IMR-90 (cell line): ENCODE results near the gene PGPEP1. TPM values are rescaled to one million over a fixed set of nuclear protein-coding genes. Genes with fewer than 3 reads are reported as not detected.

Experiments
- ATAC-seq: fragments of 200-7000 bp; cut with Tn5 transposase; 2 replicates; pipeline ENCODE4 v1.9.1; 2020; ENCODE audit warnings: low read depth, mild to moderate bottlenecking, moderate library complexity
- BruUV-seq: library from RNA; stranded (reverse); fragments of 400-500 nt; replicated peaks from 2 replicates; lab custom pipeline; 2021; lab: Mats Ljungman, UMichigan
- CTCF ChIA-PET: fragments of 300-600 bp; formaldehyde crosslinking; extraction: SDS; loops from one replicate; lab custom pipeline; 2021; ENCODE audit warnings: antibody characterized with exemption; lab: Yijun Ruan, JAX
- POLR2A ChIA-PET: fragments of 300-600 bp; sonication (Branson Sonifier 250); formaldehyde crosslinking; loops from one replicate; lab custom pipeline; 2022; ENCODE audit warnings: antibody characterized with exemption; ENCODE audit not compliant: unreplicated experiment; lab: Charles Lee
- DNase-seq: peaks from one replicate; pipeline ENCODE4 v3.0.0; 2013
- H2AFZ ChIP-seq: replicated peaks from 2 replicates; pipeline ENCODE3; 2013; ENCODE audit warnings: low read length, mild to moderate bottlenecking; ENCODE audit not compliant: poor library complexity
- H2AK5ac ChIP-seq: 2 replicates; pipeline ENCODE4 v1.6.1; 2013; ENCODE audit warnings: low read depth, low read length, inconsistent platforms
- H2AK9ac ChIP-seq: replicated peaks from 2 replicates; pipeline ENCODE3; 2013; ENCODE audit warnings: mild to moderate bottlenecking, low read depth, low read length, moderate library complexity; ENCODE audit not compliant: poor library complexity
- H2BK120ac ChIP-seq: 2 replicates; pipeline ENCODE4 v1.6.1; 2013; ENCODE audit warnings: low read depth, low read length, inconsistent platforms
- H2BK15ac ChIP-seq: 3 replicates; pipeline ENCODE4 v1.6.1; 2013; ENCODE audit warnings: low read depth, low read length, inconsistent platforms
- H2BK20ac ChIP-seq: 2 replicates; pipeline ENCODE4 v1.6.1; 2013; ENCODE audit warnings: low read depth, mild to moderate bottlenecking, inconsistent platforms, low read length, moderate library complexity
- H2BK5ac ChIP-seq: 2 replicates; pipeline ENCODE4 v1.6.1; 2013; ENCODE audit warnings: mild to moderate bottlenecking, low read depth, low read length, inconsistent platforms; ENCODE audit not compliant: poor library complexity, severe bottlenecking
- H3K14ac ChIP-seq: replicated peaks from 2 replicates; pipeline ENCODE4 v1.6.1; 2013; ENCODE audit warnings: low read depth, low read length, inconsistent platforms
- H3K18ac ChIP-seq: 2 replicates; pipeline ENCODE4 v1.6.1; 2013; ENCODE audit warnings: low read depth, low read length, control low read depth
- H3K23ac ChIP-seq: 2 replicates; pipeline ENCODE4 v1.6.1; 2013; ENCODE audit warnings: low read depth, low read length, inconsistent platforms
- H3K27ac ChIP-seq: 2 replicates; pipeline ENCODE4 v1.5.1; 2013; ENCODE audit warnings: mild to moderate bottlenecking, control low read depth, low read length; ENCODE audit not compliant: insufficient read depth
- H3K27me3 ChIP-seq: 2 replicates; pipeline ENCODE4 v1.6.1; 2013; ENCODE audit warnings: low read length; ENCODE audit not compliant: control insufficient read depth, insufficient read depth
- H3K36me3 ChIP-seq: 2 replicates; pipeline ENCODE4 v1.6.1; 2013; ENCODE audit warnings: low read length, mixed read lengths; ENCODE audit not compliant: control insufficient read depth, insufficient read depth
- H3K4ac ChIP-seq: 2 replicates; pipeline ENCODE4 v1.6.1; 2013; ENCODE audit warnings: low read depth, low read length, inconsistent platforms
- H3K4me1 ChIP-seq: 2 replicates; pipeline ENCODE4 v1.6.1; 2013; ENCODE audit warnings: low read length, mixed read lengths; ENCODE audit not compliant: control insufficient read depth, insufficient read depth
- H3K4me2 ChIP-seq: 2 replicates; pipeline ENCODE4 v1.6.1; 2013; ENCODE audit warnings: low read depth, mild to moderate bottlenecking, control low read depth, low read length, moderate library complexity
- H3K4me3 ChIP-seq: 2 replicates; pipeline ENCODE4 v1.5.1; 2013; ENCODE audit warnings: low read depth, mild to moderate bottlenecking, control low read depth, low read length, moderate library complexity; ENCODE audit not compliant: insufficient read depth
- H3K56ac ChIP-seq: 2 replicates; pipeline ENCODE4 v1.6.1; 2013; ENCODE audit warnings: low read length, inconsistent platforms; ENCODE audit not compliant: insufficient read depth; ENCODE audit errors: extremely low read depth
- H3K79me1 ChIP-seq, 2 experiments: 2 replicates each; pipeline ENCODE4 v1.6.1; 2013; ENCODE audit warnings: low read length in 2 of 2, inconsistent platforms in 1 of 2, low read depth in 1 of 2
- H3K9ac ChIP-seq: 2 replicates; pipeline ENCODE4 v1.6.1; 2013; ENCODE audit warnings: low read depth, low read length, control low read depth
- H3K9me1 ChIP-seq: 2 replicates; pipeline ENCODE4 v1.6.1; 2013; ENCODE audit warnings: low read length, inconsistent platforms; ENCODE audit not compliant: insufficient read depth
- H3K9me3 ChIP-seq: 2 replicates; pipeline ENCODE4 v1.6.1; 2013; ENCODE audit warnings: low read length; ENCODE audit not compliant: control insufficient read depth, insufficient read depth
- H4K20me1 ChIP-seq: 2 replicates; pipeline ENCODE4 v1.6.1; 2013; ENCODE audit warnings: low read length, inconsistent platforms; ENCODE audit not compliant: insufficient read depth
- H4K5ac ChIP-seq: 2 replicates; pipeline ENCODE4 v1.6.1; 2013; ENCODE audit warnings: mild to moderate bottlenecking, low read depth, low read length, control low read depth
- H4K8ac ChIP-seq, 2 experiments: 2 replicates each; pipeline ENCODE4 v1.6.1; 2013; ENCODE audit warnings: low read depth in 2 of 2, low read length in 2 of 2, control low read depth in 1 of 2, inconsistent platforms in 1 of 2
- H4K91ac ChIP-seq: 2 replicates; pipeline ENCODE4 v1.6.1; 2013; ENCODE audit warnings: low read depth, low read length, inconsistent platforms; ENCODE audit not compliant: insufficient read depth
- BHLHE40 ChIP-seq: fragments of 150-350 bp; IDR thresholded peaks from 2 replicates; pipeline ENCODE4 v1.6.1; 2016; ENCODE audit warnings: mild to moderate bottlenecking, low read depth, low read length
- CHD1 ChIP-seq: IDR thresholded peaks from 2 replicates; pipeline ENCODE4 v1.6.1; 2012; ENCODE audit warnings: low read depth, low read length, improper control_type of control experiment
- MXI1 ChIP-seq: IDR thresholded peaks from 2 replicates; pipeline ENCODE4 v1.6.1; 2012; ENCODE audit warnings: low read depth, mild to moderate bottlenecking, low read length, moderate library complexity, borderline replicate concordance
- RCOR1 ChIP-seq: IDR thresholded peaks from 2 replicates; pipeline ENCODE4 v1.6.1; 2012; ENCODE audit warnings: mild to moderate bottlenecking, low read length, improper control_type of control experiment; ENCODE audit not compliant: insufficient replicate concordance
- RFX5 ChIP-seq: IDR thresholded peaks from 2 replicates; pipeline ENCODE4 v1.8.0; 2012; ENCODE audit warnings: low read depth, mild to moderate bottlenecking, low read length, moderate library complexity
- WGBS, 2 experiments: methylation state at CpG; one replicate each; pipeline versions ENCODE4 v1.1.5 to v1.1.7; 2013; ENCODE audit warnings: missing lambda C conversion rate in 2 of 2; ENCODE audit not compliant: insufficient read length in 1 of 2; ENCODE audit errors: extremely low coverage in 2 of 2; 5-methylcytosine and 5-hydroxymethylcytosine counted together
- dilution Hi-C: fragments of 300-500 bp; cut with HindIII; formaldehyde crosslinking; loops from one replicate; pipeline ENCODE4 v1.14.3; 2018; ENCODE audit warnings: low sequenced_read_pairs; ENCODE audit not compliant: unreplicated experiment
- in situ Hi-C: fragments of 300-500 bp; cut with MboI; formaldehyde crosslinking; loops from 3 replicates; pipeline ENCODE4 v1.14.3; 2019; ENCODE audit warnings: low sequenced_read_pairs, inconsistent platforms, mixed read lengths
- intact Hi-C: fragments of 100-400 bp; cut with micrococcal nuclease; formaldehyde crosslinking; loops from 2 replicates; pipeline ENCODE4 v1.10.0; 2022
- polyA plus RNA-seq, 3 experiments: library from polyadenylated mRNA; depleted of rRNA; stranded (reverse); fragments of >200 nt; gene quantifications; 2 replicates each; pipeline ENCODE4 v1.2.3, GENCODE V29; 2012; ENCODE audit warnings: low replicate concordance in 1 of 3
- total RNA-seq: library from RNA; depleted of rRNA; stranded (reverse); fragments of >200 nt; gene quantifications from 2 replicates; pipeline ENCODE4 v1.2.3, GENCODE V29; 2012
- TF ChIP-seq, protein P1 (sequence below): fragments of 150-350 bp; IDR thresholded peaks from 2 replicates; pipeline ENCODE4 v1.6.1; 2017; ENCODE audit warnings: mild to moderate bottlenecking, antibody characterized with exemption, low read length, low read depth

The PGPEP1 gene
- total and polyA plus RNA-seq, 2 of the 4 experiments (the other 2 are of a cell fraction) = 11.8 to 14.3 TPM

DNA sequence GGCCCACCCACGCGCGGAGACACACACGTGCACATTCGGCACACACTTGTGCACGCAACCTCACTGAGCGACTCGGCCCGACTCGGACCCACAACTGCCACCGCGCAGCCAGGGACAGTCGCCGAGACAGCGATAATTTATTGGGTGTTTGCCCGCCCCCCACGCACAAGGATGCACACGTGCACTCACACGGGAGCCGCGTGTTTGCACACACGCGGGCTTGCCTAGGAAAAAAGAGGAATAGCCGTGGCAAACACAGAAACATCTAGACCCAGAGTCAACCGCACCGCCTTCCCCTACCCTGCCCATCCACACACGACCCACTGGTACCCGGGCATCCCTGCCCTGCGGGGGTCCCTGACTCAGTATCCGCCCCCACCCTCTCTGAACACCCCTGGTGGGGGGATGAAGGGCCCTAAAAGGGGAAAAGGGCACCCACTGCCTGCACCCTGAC lies 77.7 kb downstream of the PGPEP1 start:
- Histone ChIP-seq H2BK5ac (peak overlapping the region; percentile 71), H4K20me1 (peaks cover 28% of the 10 kb centered on the region), H2BK20ac (peak overlapping the region; percentile 79), H3K9me1 (peaks cover 16% of the 10 kb centered on the region; the same call in 1 of the 2 replicates), H3K27me3 (no peaks in the 10 kb centered on the region), H3K56ac (0 out of 2 replicates have a peak overlapping the region, but pooled peaks have one; percentile 32), H2BK120ac (peak overlapping the region; percentile 86), H3K4me2 (peak overlapping the region; percentile 59), H2AK9ac (peak overlapping the region; percentile 99), H3K36me3 (no peaks in the 10 kb centered on the region), H3K79me1 (peaks cover 0 to 42% of the 10 kb centered on the region in 2 experiments; a peak in 3 of 4 replicates), H4K5ac (peak overlapping the region; percentile 91), H3K9ac (peak overlapping the region; percentile 58), H3K14ac (peak overlapping the region; percentile 79), H4K8ac (peak overlapping the region; percentile 88 to 100), H3K27ac (peak overlapping the region; percentile 90), H3K4me3 (peak overlapping the region; percentile 2; the same call in 1 of the 2 replicates), H3K23ac (peak overlapping the region; percentile 63), H2BK15ac (peak overlapping the region; percentile 87; the same call in 1 of the 3 replicates), H3K9me3 (no peaks in the 10 kb centered on the region), H3K18ac (peak overlapping the region; percentile 52), H4K91ac (peak overlapping the region; percentile 91), H3K4ac (peak overlapping the region; percentile 96), H3K4me1 (peaks cover 37% of the 10 kb centered on the region), H2AK5ac (peak overlapping the region; percentile 94), H2AFZ (peak overlapping the region; percentile 97)
- WGBS, 2 experiments = 14% methylated on average over 14 of the region's 30 CpGs; no CpG with 5 or more reads in 1 of the 2 experiments
- in situ Hi-C loops (loop anchor here (10.0 kb wide), 2 partner anchors 223 to 303 kb away; partner anchors contain the start of gene MPV17L2), dilution Hi-C loops (no loop called here), intact Hi-C loops (loop anchor here (5.0 to 10.0 kb wide), 2 partner anchors 141 to 213 kb away; partner anchors contain the start of gene RAB3A)
- TF ChIP-seq RCOR1 = no peak
- peak; percentile 81 for TF ChIP-seq BHLHE40
- no peak for TF ChIP-seq CHD1
- TF ChIP-seq RFX5 = no peak
- TF ChIP-seq, protein P1, sequence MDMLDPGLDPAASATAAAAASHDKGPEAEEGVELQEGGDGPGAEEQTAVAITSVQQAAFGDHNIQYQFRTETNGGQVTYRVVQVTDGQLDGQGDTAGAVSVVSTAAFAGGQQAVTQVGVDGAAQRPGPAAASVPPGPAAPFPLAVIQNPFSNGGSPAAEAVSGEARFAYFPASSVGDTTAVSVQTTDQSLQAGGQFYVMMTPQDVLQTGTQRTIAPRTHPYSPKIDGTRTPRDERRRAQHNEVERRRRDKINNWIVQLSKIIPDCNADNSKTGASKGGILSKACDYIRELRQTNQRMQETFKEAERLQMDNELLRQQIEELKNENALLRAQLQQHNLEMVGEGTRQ = peak; percentile 35; the same call in 1 of the 2 replicates
- TF ChIP-seq MXI1 = no peak
- ATAC-seq = no peak
- POLR2A ChIA-PET = no interaction called here
- CTCF ChIA-PET = interaction anchor here (1.1 kb wide), 1 partner anchor 89 kb away, joined by 3 read pairs; no protein-coding TSS in a partner anchor
- no peak for DNase-seq
- BruUV-seq = no TSS peak
